Gastroesophageal sphincter (tissue), 3 donors: ENCODE data around the gene GPR55.

Experiments
- CTCF ChIP-seq, 4 experiments: fragments of 200-600 bp in 2 of 4; fragments of 450-650 bp in 2 of 4; sonication (generic) in 1 of 4; IDR thresholded peaks; one replicate each; pipeline ENCODE4 v1.5.1; 2017 to 2019; ENCODE audit warnings: antibody characterized with exemption in 4 of 4, mild to moderate bottlenecking in 2 of 4, moderate library complexity in 2 of 4
- EP300 ChIP-seq: sonication (generic); formaldehyde crosslinking; IDR thresholded peaks from one replicate; pipeline ENCODE4 v1.6.1; 2017; ENCODE audit warnings: antibody characterized with exemption, mild to moderate bottlenecking
- POLR2A ChIP-seq, 2 donors: fragments of 450-650 bp; IDR thresholded peaks; one replicate each; pipeline ENCODE4 v1.6.1; 2017; ENCODE audit warnings: antibody characterized with exemption in 2 of 2, mild to moderate bottlenecking in 2 of 2, moderate library complexity in 1 of 2
- POLR2AphosphoS5 ChIP-seq: sonication (generic); formaldehyde crosslinking; IDR thresholded peaks from one replicate; pipeline ENCODE4 v1.6.1; 2017; ENCODE audit warnings: antibody characterized with exemption

GRCh38 chr2:230972046-230972445 is 47.0 kb upstream of the GPR55 start:
- TF ChIP-seq CTCF (IDR thresholded peaks at IDR 0.05) (no peak), POLR2AphosphoS5 (no peak), EP300 (no peak), POLR2A (IDR thresholded peaks at IDR 0.05) (no peak)
